Stomach (tissue), 9 donors: ENCODE measurements around the gene ALK. TPM values are rescaled to one million over a fixed set of nuclear protein-coding genes. Genes with fewer than 3 reads are reported as not detected.

Experiments used
- DNase-seq, 2 donors: peaks; one replicate each; pipeline versions ENCODE4 v3.0.0 to v3.0.0-alpha.2; 2013 to 2019
- H3K27ac ChIP-seq, 5 donors: fragments of 200-600 bp in 4 of 5; sonication (generic) in 4 of 5; one replicate each; pipeline ENCODE4 v1.5.1; 2013 to 2019; ENCODE audit warnings: mild to moderate bottlenecking in 1 of 5, moderate library complexity in 1 of 5
- H3K27me3 ChIP-seq, 3 donors: fragments of 200-600 bp; sonication (generic); one replicate each; pipeline ENCODE4 v1.5.1; 2017 to 2019; ENCODE audit warnings: mixed run types in 1 of 3
- H3K36me3 ChIP-seq, 4 donors: fragments of 200-600 bp; sonication (generic); 1 replicate in 3 of 4; 2 replicates in 1 of 4; pipeline ENCODE4 v1.5.1; 2016 to 2019
- H3K4me1 ChIP-seq, 4 donors: fragments of 200-600 bp; sonication (generic); one replicate each; pipeline ENCODE4 v1.5.1; 2016 to 2019
- H3K4me3 ChIP-seq, 4 donors: fragments of 200-600 bp; sonication (generic) in 3 of 4; one replicate each; pipeline ENCODE4 v1.5.1; 2016 to 2019; ENCODE audit warnings: mild to moderate bottlenecking in 1 of 4
- H3K9me3 ChIP-seq, 4 donors: fragments of 200-600 bp; sonication (generic); one replicate each; pipeline ENCODE4 v1.5.1; 2016 to 2019
- EP300 ChIP-seq: sonication (generic); formaldehyde crosslinking; IDR thresholded peaks from one replicate; pipeline ENCODE4 v1.6.1; 2017; ENCODE audit warnings: antibody characterized with exemption
- POLR2A ChIP-seq, 4 donors: fragments of 450-650 bp; IDR thresholded peaks; one replicate each; pipeline ENCODE4 v1.6.1; 2016; ENCODE audit warnings: antibody characterized with exemption in 4 of 4, control low read depth in 2 of 4, mild to moderate bottlenecking in 1 of 4, moderate library complexity in 1 of 4
- POLR2AphosphoS5 ChIP-seq, 3 donors: sonication (generic); formaldehyde crosslinking; IDR thresholded peaks; one replicate each; pipeline ENCODE4 v1.6.1; 2016; ENCODE audit warnings: antibody characterized with exemption in 3 of 3
- WGBS, 5 donors: extraction: QIAGEN DNeasy Blood & Tissue Kit in 3 of 5; methylation state at CpG; one replicate each; pipeline versions ENCODE4 v1.1.5 to v1.1.7; 2013 to 2018; 5-methylcytosine and 5-hydroxymethylcytosine counted together
- intact Hi-C: fragments of 100-400 bp; cut with DNase I; formaldehyde crosslinking; loops from one replicate; pipeline ENCODE4 v1.15.1; 2023; ENCODE audit warnings: low total_unique reads
- polyA plus RNA-seq, 3 donors: library from polyadenylated mRNA; stranded (reverse); fragments of 200-250 nt; gene quantifications; one replicate each; pipeline ENCODE4 v1.2.3, GENCODE V29; 2013
- total RNA-seq, 5 donors: library from RNA; depleted of rRNA; stranded (reverse); fragments of >200 nt; gene quantifications; one replicate each; pipeline versions ENCODE4 v1.1.0 to v1.2.3, GENCODE V29; 2014 to 2016
- TF ChIP-seq, protein P1 (sequence below), 7 experiments: fragments of 450-650 bp in 4 of 7; fragments of 200-600 bp in 3 of 7; sonication (generic) in 3 of 7; IDR thresholded peaks; one replicate each; pipeline ENCODE4 v1.5.1; 2016 to 2019; ENCODE audit warnings: antibody characterized with exemption in 7 of 7, control low read depth in 2 of 7, mild to moderate bottlenecking in 1 of 7
- donor health status: healthy with polysubstance abuse.
- donor health status: Bipolar disorder and iron deficiency.
- donor health status: healthy.

The ALK gene
- total and polyA plus RNA-seq, 8 donors: 0.13 to 0.92 TPM; not detected in 6

DNA sequence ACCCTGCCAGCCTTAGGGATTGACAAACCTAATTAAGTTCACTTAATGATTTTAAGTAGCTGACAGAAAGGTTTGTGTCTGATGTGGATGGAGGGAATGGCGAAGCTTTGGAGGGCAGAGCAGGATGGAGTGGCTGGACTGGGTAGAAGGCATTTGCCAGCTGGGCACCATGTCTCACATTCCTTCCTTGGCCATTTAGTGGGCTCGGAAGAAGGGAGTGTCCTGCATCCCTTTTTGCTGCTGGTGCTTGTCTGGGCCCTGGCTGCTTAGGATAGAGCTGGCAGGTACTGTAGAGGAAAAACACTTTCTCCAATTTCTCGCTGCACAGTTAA lies 639.5 kb downstream of the ALK start:
- intact Hi-C loops: no loop called here
- TF ChIP-seq, protein P1, sequence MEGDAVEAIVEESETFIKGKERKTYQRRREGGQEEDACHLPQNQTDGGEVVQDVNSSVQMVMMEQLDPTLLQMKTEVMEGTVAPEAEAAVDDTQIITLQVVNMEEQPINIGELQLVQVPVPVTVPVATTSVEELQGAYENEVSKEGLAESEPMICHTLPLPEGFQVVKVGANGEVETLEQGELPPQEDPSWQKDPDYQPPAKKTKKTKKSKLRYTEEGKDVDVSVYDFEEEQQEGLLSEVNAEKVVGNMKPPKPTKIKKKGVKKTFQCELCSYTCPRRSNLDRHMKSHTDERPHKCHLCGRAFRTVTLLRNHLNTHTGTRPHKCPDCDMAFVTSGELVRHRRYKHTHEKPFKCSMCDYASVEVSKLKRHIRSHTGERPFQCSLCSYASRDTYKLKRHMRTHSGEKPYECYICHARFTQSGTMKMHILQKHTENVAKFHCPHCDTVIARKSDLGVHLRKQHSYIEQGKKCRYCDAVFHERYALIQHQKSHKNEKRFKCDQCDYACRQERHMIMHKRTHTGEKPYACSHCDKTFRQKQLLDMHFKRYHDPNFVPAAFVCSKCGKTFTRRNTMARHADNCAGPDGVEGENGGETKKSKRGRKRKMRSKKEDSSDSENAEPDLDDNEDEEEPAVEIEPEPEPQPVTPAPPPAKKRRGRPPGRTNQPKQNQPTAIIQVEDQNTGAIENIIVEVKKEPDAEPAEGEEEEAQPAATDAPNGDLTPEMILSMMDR (IDR thresholded peaks at IDR 0.05): no peak
- TF ChIP-seq EP300 (no peak), POLR2AphosphoS5 (IDR thresholded peaks at IDR 0.05) (no peak), POLR2A (IDR thresholded peaks at IDR 0.05) (no peak)
- Histone ChIP-seq H3K4me3 (no peak overlapping the region), H3K27ac (no peak overlapping the region), H3K4me1 (peaks cover 0 to 12% (median 0%) of the 10 kb centered on the region in 4 donors), H3K27me3 (peaks cover 0 to 18% (median 0%) of the 10 kb centered on the region in 3 donors), H3K36me3 (no peaks in the 10 kb centered on the region), H3K9me3 (no peaks in the 10 kb centered on the region)
- WGBS, 5 donors: 75 to 93% (median 86%) methylated on average over 3 of the region's 3 CpGs
- DNase-seq: no peak

- Histone ChIP-seq H3K9me3 (no peaks in the 10 kb centered on the region), H3K36me3 (no peaks in the 10 kb centered on the region), H3K4me3 (no peak overlapping the region), H3K27me3 (peaks cover 0 to 18% (median 0%) of the 10 kb centered on the region in 3 donors), H3K27ac (no peak overlapping the region), H3K4me1 (peaks cover 0 to 12% (median 0%) of the 10 kb centered on the region in 4 donors)
- TF ChIP-seq EP300 (no peak), POLR2A (IDR thresholded peaks at IDR 0.05) (no peak), POLR2AphosphoS5 (IDR thresholded peaks at IDR 0.05) (no peak)
- TF ChIP-seq, protein P1 (IDR thresholded peaks at IDR 0.05): no peak
- 42 to 61% (median 52%) methylated on average over 15 of the region's 15 CpGs for WGBS, 5 donors
- intact Hi-C loops: no loop called here
- DNase-seq: peak; percentile 30 to 70
Measured at GRCh38 chr2:29281086-29281915, 640.1 kb downstream of the ALK start.

GRCh38 chr2:29278966-29279365 lies 642.4 kb downstream of the ALK start:
- DNase-seq: no peak
- TF ChIP-seq EP300: no peak
- TF ChIP-seq, protein P1 (IDR thresholded peaks at IDR 0.05): no peak
- TF ChIP-seq POLR2AphosphoS5 (IDR thresholded peaks at IDR 0.05): no peak
- no peak for TF ChIP-seq POLR2A (IDR thresholded peaks at IDR 0.05)
- Histone ChIP-seq H3K4me1 (peaks cover 0 to 12% (median 0%) of the 10 kb centered on the region in 4 donors), H3K27ac (no peak overlapping the region), H3K27me3 (peaks cover 0 to 18% (median 0%) of the 10 kb centered on the region in 3 donors), H3K36me3 (no peaks in the 10 kb centered on the region), H3K9me3 (no peaks in the 10 kb centered on the region), H3K4me3 (no peak overlapping the region)
- 83 to 94% (median 86%) methylated on average over 9 of the region's 9 CpGs for WGBS, 5 donors
- intact Hi-C loops: no loop called here

DNA sequence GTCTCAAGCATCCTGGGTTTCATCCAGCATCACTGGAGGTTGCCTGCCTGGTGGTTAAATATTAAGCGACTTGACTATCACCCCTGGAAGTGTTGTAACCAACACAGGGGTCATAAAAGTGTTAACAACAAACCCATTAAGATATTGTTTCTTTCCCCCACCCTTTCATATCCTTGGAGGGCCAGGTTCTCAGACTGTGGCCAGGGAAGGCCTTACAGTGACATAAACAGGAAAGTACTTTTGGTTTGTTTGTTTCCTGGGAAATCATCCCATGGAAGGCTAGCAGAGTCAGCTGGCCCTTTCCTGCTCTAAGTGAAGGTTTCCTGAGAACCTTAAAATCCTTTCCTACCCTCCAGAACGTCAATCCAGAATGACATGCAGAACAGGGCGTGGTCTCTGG lies 645.2 kb downstream of the ALK start:
- no peak for TF ChIP-seq POLR2AphosphoS5 (IDR thresholded peaks at IDR 0.05)
- TF ChIP-seq, protein P1 (IDR thresholded peaks at IDR 0.05): no peak
- no peak for TF ChIP-seq EP300
- TF ChIP-seq POLR2A (IDR thresholded peaks at IDR 0.05): no peak
- no peaks in the 10 kb centered on the region for H3K9me3 ChIP-seq
- no peak overlapping the region for H3K27ac ChIP-seq
- 31 to 56% (median 38%) methylated on average over 3 of the region's 3 CpGs for WGBS, 5 donors
- peaks cover 0 to 18% (median 0%) of the 10 kb centered on the region in 3 donors for H3K27me3 ChIP-seq
- intact Hi-C loops: no loop called here
- no peaks in the 10 kb centered on the region for H3K36me3 ChIP-seq
- no peak overlapping the region for H3K4me3 ChIP-seq
- peaks cover 0 to 1% (median 0%) of the 10 kb centered on the region in 4 donors for H3K4me1 ChIP-seq
- no peak for DNase-seq
